HEK293 (cell line): Measurements from ENCODE around the gene PRKAB2.

Experiments used
- CTCF ChIA-PET: fragments of 350-600 bp; formaldehyde crosslinking; extraction: SDS; loops from one replicate; lab custom pipeline; 2021; ENCODE audit warnings: antibody characterized with exemption; lab: Yijun Ruan, JAX
- POLR2A ChIA-PET: fragments of 300-600 bp; formaldehyde crosslinking; extraction: SDS; loops from one replicate; lab custom pipeline; 2020; ENCODE audit warnings: antibody characterized with exemption, inconsistent platforms; lab: Yijun Ruan, JAX
- H3K27ac ChIP-seq: fragments of 200-500 bp; sonication (Bioruptor generic); 2 replicates; pipeline ENCODE4 v1.5.1; 2014; ENCODE audit warnings: low read depth, low read length, control low read depth, inconsistent platforms; ENCODE audit errors: extremely low read depth
- H3K36me3 ChIP-seq, 2 experiments: fragments of 200-500 bp in 1 of 2; sonication (Bioruptor generic) in 1 of 2; 1 replicate in 1 of 2; 2 replicates in 1 of 2; pipeline ENCODE4 v1.5.1; 2014 to 2017; ENCODE audit warnings: inconsistent platforms in 2 of 2, low read length in 2 of 2; ENCODE audit not compliant: control insufficient read depth in 2 of 2, insufficient read depth in 1 of 2
- H3K4me1 ChIP-seq: fragments of 200-500 bp; sonication (Bioruptor generic); 2 replicates; pipeline ENCODE4 v1.5.1; 2014; ENCODE audit warnings: mild to moderate bottlenecking, low read length, inconsistent platforms; ENCODE audit not compliant: control insufficient read depth, insufficient read depth
- H3K4me3 ChIP-seq: 2 replicates; pipeline ENCODE4 v1.5.1; 2011; ENCODE audit warnings: low read depth, mild to moderate bottlenecking, control low read depth, low read length, moderate library complexity
- H3K9me3 ChIP-seq: fragments of 200-500 bp; sonication (Bioruptor generic); 2 replicates; pipeline ENCODE4 v1.5.1; 2014; ENCODE audit warnings: low read depth, low read length, inconsistent platforms; ENCODE audit not compliant: control insufficient read depth, insufficient read depth
- BCL11A ChIP-seq: fragments of 450-650 bp; formaldehyde crosslinking; IDR thresholded peaks from 2 replicates; pipeline ENCODE4 v1.5.1; 2016; ENCODE audit warnings: low read depth, missing biosample characterization, missing genetic modification characterization
- HOXD13 ChIP-seq: sonication (generic); formaldehyde crosslinking; IDR thresholded peaks from 2 replicates; pipeline ENCODE4 v1.8.0; 2022; ENCODE audit warnings: missing genetic modification reagents, borderline replicate concordance
- KLF10 ChIP-seq: fragments of 450-650 bp; IDR thresholded peaks from 2 replicates; pipeline ENCODE4 v1.5.1; 2018; ENCODE audit warnings: missing biosample characterization, mild to moderate bottlenecking, missing genetic modification characterization
- KLF7 ChIP-seq: fragments of 450-650 bp; formaldehyde crosslinking; IDR thresholded peaks from 2 replicates; pipeline ENCODE4 v1.5.1; 2016; ENCODE audit warnings: missing biosample characterization, missing genetic modification characterization, borderline replicate concordance
- KLF8 ChIP-seq: fragments of 450-650 bp; formaldehyde crosslinking; IDR thresholded peaks from 2 replicates; pipeline ENCODE4 v1.5.1; 2016; ENCODE audit warnings: missing biosample characterization, missing genetic modification characterization
- KLF9 ChIP-seq: fragments of 450-650 bp; formaldehyde crosslinking; IDR thresholded peaks from 2 replicates; pipeline ENCODE4 v1.5.1; 2016; ENCODE audit warnings: missing biosample characterization, missing genetic modification characterization, low read depth
- OSR2 ChIP-seq: fragments of 450-650 bp; formaldehyde crosslinking; IDR thresholded peaks from 2 replicates; pipeline ENCODE4 v1.5.1; 2016; ENCODE audit warnings: missing biosample characterization, missing genetic modification characterization
- TCF7L2 ChIP-seq: IDR thresholded peaks from 2 replicates; pipeline ENCODE4 v1.6.1; 2011; ENCODE audit warnings: low read depth, mild to moderate bottlenecking, inconsistent platforms, low read length, moderate library complexity, borderline replicate concordance
- ZBTB17 ChIP-seq: fragments of 450-650 bp; formaldehyde crosslinking; IDR thresholded peaks from 2 replicates; pipeline ENCODE4 v1.5.1; 2016; ENCODE audit warnings: missing biosample characterization, missing genetic modification characterization
- ZBTB21 ChIP-seq: fragments of 450-650 bp; formaldehyde crosslinking; IDR thresholded peaks from 2 replicates; pipeline ENCODE4 v1.5.1; 2017; ENCODE audit warnings: missing biosample characterization, missing genetic modification characterization
- ZBTB26 ChIP-seq: fragments of 450-650 bp; formaldehyde crosslinking; optimal IDR thresholded peaks from 2 replicates; pipeline ENCODE3; 2016; ENCODE audit warnings: missing biosample characterization, mild to moderate bottlenecking, missing genetic modification characterization
- ZBTB8A ChIP-seq: fragments of 450-650 bp; formaldehyde crosslinking; IDR thresholded peaks from 2 replicates; pipeline ENCODE4 v1.5.1; 2016; ENCODE audit warnings: missing biosample characterization, missing genetic modification characterization
- ZEB2 ChIP-seq: fragments of 450-650 bp; formaldehyde crosslinking; IDR thresholded peaks from 2 replicates; pipeline ENCODE4 v1.5.1; 2016; ENCODE audit warnings: missing biosample characterization, missing genetic modification characterization
- ZNF148 ChIP-seq: fragments of 450-650 bp; formaldehyde crosslinking; IDR thresholded peaks from 2 replicates; pipeline ENCODE4 v1.5.0; 2017; ENCODE audit warnings: missing biosample characterization, missing genetic modification characterization, borderline replicate concordance
- ZNF169 ChIP-seq: fragments of 450-650 bp; formaldehyde crosslinking; IDR thresholded peaks from 2 replicates; pipeline ENCODE4 v1.5.1; 2016; ENCODE audit warnings: missing biosample characterization, missing genetic modification characterization
- ZNF311 ChIP-seq: fragments of 450-650 bp; formaldehyde crosslinking; IDR thresholded peaks from 2 replicates; pipeline ENCODE4 v1.5.1; 2017; ENCODE audit warnings: missing biosample characterization, missing genetic modification characterization, borderline replicate concordance
- ZNF510 ChIP-seq: fragments of 450-650 bp; formaldehyde crosslinking; IDR thresholded peaks from 2 replicates; pipeline ENCODE4 v1.5.1; 2018; ENCODE audit warnings: mild to moderate bottlenecking, missing genetic modification characterization, missing biosample characterization; ENCODE audit not compliant: insufficient replicate concordance
- ZNF518A ChIP-seq: fragments of 450-650 bp; formaldehyde crosslinking; conservative IDR thresholded peaks from 2 replicates; pipeline ENCODE4 v1.5.1; 2016; ENCODE audit warnings: low read depth, missing biosample characterization, missing genetic modification characterization
- ZNF560 ChIP-seq: fragments of 450-650 bp; formaldehyde crosslinking; IDR thresholded peaks from 2 replicates; pipeline ENCODE4 v1.5.1; 2017; ENCODE audit warnings: missing biosample characterization, missing genetic modification characterization, borderline replicate concordance
- ZNF596 ChIP-seq: fragments of 450-650 bp; IDR thresholded peaks from 2 replicates; pipeline ENCODE4 v1.5.0; 2018; ENCODE audit warnings: missing biosample characterization, mild to moderate bottlenecking, missing genetic modification characterization, moderate library complexity
- ZNF621 ChIP-seq: fragments of 450-650 bp; formaldehyde crosslinking; IDR thresholded peaks from 2 replicates; pipeline ENCODE4 v1.5.1; 2017; ENCODE audit warnings: missing biosample characterization, missing genetic modification characterization
- ZNF623 ChIP-seq: fragments of 450-650 bp; formaldehyde crosslinking; IDR thresholded peaks from 2 replicates; pipeline ENCODE4 v1.5.1; 2016; ENCODE audit warnings: missing biosample characterization, missing genetic modification characterization
- ZNF624 ChIP-seq: fragments of 450-650 bp; formaldehyde crosslinking; IDR thresholded peaks from 2 replicates; pipeline ENCODE4 v1.5.1; 2017; ENCODE audit warnings: missing biosample characterization, missing genetic modification characterization
- ZNF747 ChIP-seq: fragments of 450-650 bp; formaldehyde crosslinking; IDR thresholded peaks from 2 replicates; pipeline ENCODE4 v1.5.1; 2016; ENCODE audit warnings: missing biosample characterization, missing genetic modification characterization
- ZNF791 ChIP-seq: fragments of 450-650 bp; formaldehyde crosslinking; IDR thresholded peaks from 2 replicates; pipeline ENCODE4 v1.5.1; 2016; ENCODE audit warnings: missing biosample characterization, missing genetic modification characterization
- ZSCAN4 ChIP-seq: fragments of 450-650 bp; formaldehyde crosslinking; IDR thresholded peaks from 2 replicates; pipeline ENCODE4 v1.5.1; 2017; ENCODE audit warnings: missing biosample characterization, missing genetic modification characterization

Gene PRKAB2

GRCh38 chr1:147109762-147110161, 62.5 kb downstream of the PRKAB2 start:
- H3K27ac ChIP-seq, result no peak overlapping the region
- ChIA-PET CTCF (no interaction called here), POLR2A (no interaction called here)
- H3K36me3 ChIP-seq, result no peaks in the 10 kb centered on the region
- no peaks in the 10 kb centered on the region for H3K4me1 ChIP-seq
- no peak overlapping the region for H3K4me3 ChIP-seq
- TF ChIP-seq TCF7L2 (no peak), ZNF624 (tag by site-specific recombination) (no peak), ZSCAN4 (tag by site-specific recombination) (no peak), KLF7 (tag by site-specific recombination) (no peak), KLF9 (tag by site-specific recombination) (no peak), ZNF169 (tag by site-specific recombination) (no peak), BCL11A (tag by site-specific recombination) (no peak), ZBTB21 (tag by site-specific recombination) (no peak)
- no peaks in the 10 kb centered on the region for H3K9me3 ChIP-seq

- no peak overlapping the region for H3K27ac ChIP-seq
- no peak overlapping the region for H3K4me3 ChIP-seq
- no peaks in the 10 kb centered on the region for H3K9me3 ChIP-seq
- H3K36me3 ChIP-seq, result no peaks in the 10 kb centered on the region
- ChIA-PET POLR2A (no interaction called here), CTCF (no interaction called here)
- H3K4me1 ChIP-seq, result no peaks in the 10 kb centered on the region
- TF ChIP-seq KLF8 (tag by site-specific recombination) (no peak), ZNF518A (tag by site-specific recombination) (no peak), ZBTB8A (tag by site-specific recombination) (no peak), ZNF510 (no peak), OSR2 (tag by site-specific recombination) (no peak), ZNF623 (tag by site-specific recombination) (no peak), ZNF560 (tag by site-specific recombination) (no peak), ZEB2 (tag by site-specific recombination) (no peak), ZNF747 (no peak), ZNF791 (tag by site-specific recombination) (no peak), ZNF148 (tag by site-specific recombination) (no peak), ZBTB17 (tag by site-specific recombination) (no peak), ZNF596 (tag by site-specific recombination) (no peak), ZNF621 (tag by site-specific recombination) (no peak), HOXD13 (no peak), ZNF311 (tag by site-specific recombination) (no peak), KLF10 (tag by site-specific recombination) (no peak), ZBTB26 (tag by site-specific recombination) (no peak)
Observed at GRCh38 chr1:147109041-147109440, 63.2 kb downstream of the PRKAB2 start.
